ENCODE results near the gene PLA2G2E.

The PLA2G2E gene

GRCh38 chr1:19926296-19927129 is 3.1 kb upstream of the PLA2G2E start:
- no peaks in the 10 kb centered on the region for H3K36me3 ChIP-seq (ENCODE audit: control insufficient read depth, insufficient read depth, low read length)
- no peak overlapping the region for H3K4me3 ChIP-seq (ENCODE audit: low read depth, low read length)
- H3K9ac ChIP-seq (ENCODE audit: low read depth, low read length) = no peak overlapping the region
- no peaks in the 10 kb centered on the region for H3K9me3 ChIP-seq (ENCODE audit: control insufficient read depth, insufficient read depth, low read length)
- H3K27me3 ChIP-seq (ENCODE audit: control insufficient read depth, insufficient read depth, low read length) = no peaks in the 10 kb centered on the region
- no peaks in the 10 kb centered on the region for H3K4me1 ChIP-seq (ENCODE audit: control insufficient read depth, insufficient read depth, low read length)

GRCh38 chr1:19925342-19926070 is 2.1 kb upstream of the PLA2G2E start:
- no peaks in the 10 kb centered on the region for H3K27me3 ChIP-seq (ENCODE audit: control insufficient read depth, insufficient read depth, low read length)
- no peaks in the 10 kb centered on the region for H3K4me1 ChIP-seq (ENCODE audit: control insufficient read depth, insufficient read depth, low read length)
- no peaks in the 10 kb centered on the region for H3K9me3 ChIP-seq (ENCODE audit: control insufficient read depth, insufficient read depth, low read length)
- H3K36me3 ChIP-seq (ENCODE audit: control insufficient read depth, insufficient read depth, low read length) = no peaks in the 10 kb centered on the region
- no peak overlapping the region for H3K9ac ChIP-seq (ENCODE audit: low read depth, low read length)
- no peak overlapping the region for H3K4me3 ChIP-seq (ENCODE audit: low read depth, low read length)

- Histone ChIP-seq H3K4me3 (ENCODE audit: low read depth, low read length) (no peak overlapping the region), H3K9ac (ENCODE audit: low read depth, low read length) (no peak overlapping the region), H3K27me3 (ENCODE audit: control insufficient read depth, insufficient read depth, low read length) (no peaks in the 10 kb centered on the region), H3K36me3 (ENCODE audit: control insufficient read depth, insufficient read depth, low read length) (no peaks in the 10 kb centered on the region), H3K4me1 (ENCODE audit: control insufficient read depth, insufficient read depth, low read length) (no peaks in the 10 kb centered on the region), H3K9me3 (ENCODE audit: control insufficient read depth, insufficient read depth, low read length) (no peaks in the 10 kb centered on the region)
Measured at GRCh38 chr1:19923953-19924346, 533 bp upstream of the PLA2G2E start.

GRCh38 chr1:19922015-19922688 is 1.3 kb downstream of the PLA2G2E start:
- Histone ChIP-seq H3K27me3 (ENCODE audit: control insufficient read depth, insufficient read depth, low read length) (no peaks in the 10 kb centered on the region), H3K9ac (ENCODE audit: low read depth, low read length) (no peak overlapping the region), H3K9me3 (ENCODE audit: control insufficient read depth, insufficient read depth, low read length) (no peaks in the 10 kb centered on the region), H3K36me3 (ENCODE audit: control insufficient read depth, insufficient read depth, low read length) (no peaks in the 10 kb centered on the region), H3K4me3 (ENCODE audit: low read depth, low read length) (no peak overlapping the region), H3K4me1 (ENCODE audit: control insufficient read depth, insufficient read depth, low read length) (no peaks in the 10 kb centered on the region)

GRCh38 chr1:19921310-19921709 is 2.1 kb downstream of the PLA2G2E start:
- H3K9ac ChIP-seq (ENCODE audit: low read depth, low read length) = no peak overlapping the region
- no peaks in the 10 kb centered on the region for H3K4me1 ChIP-seq (ENCODE audit: control insufficient read depth, insufficient read depth, low read length)
- H3K27me3 ChIP-seq (ENCODE audit: control insufficient read depth, insufficient read depth, low read length) = no peaks in the 10 kb centered on the region
- H3K36me3 ChIP-seq (ENCODE audit: control insufficient read depth, insufficient read depth, low read length) = no peaks in the 10 kb centered on the region
- no peaks in the 10 kb centered on the region for H3K9me3 ChIP-seq (ENCODE audit: control insufficient read depth, insufficient read depth, low read length)
- no peak overlapping the region for H3K4me3 ChIP-seq (ENCODE audit: low read depth, low read length)

GRCh38 chr1:19920132-19920710 is 3.2 kb downstream of the PLA2G2E start:
- no peaks in the 10 kb centered on the region for H3K36me3 ChIP-seq (ENCODE audit: control insufficient read depth, insufficient read depth, low read length)
- H3K27me3 ChIP-seq (ENCODE audit: control insufficient read depth, insufficient read depth, low read length) = no peaks in the 10 kb centered on the region
- H3K9ac ChIP-seq (ENCODE audit: low read depth, low read length) = no peak overlapping the region
- no peak overlapping the region for H3K4me3 ChIP-seq (ENCODE audit: low read depth, low read length)
- no peaks in the 10 kb centered on the region for H3K9me3 ChIP-seq (ENCODE audit: control insufficient read depth, insufficient read depth, low read length)
- H3K4me1 ChIP-seq (ENCODE audit: control insufficient read depth, insufficient read depth, low read length) = no peaks in the 10 kb centered on the region

GRCh38 chr1:19918057-19918456 is 5.4 kb downstream of the PLA2G2E start:
- no peaks in the 10 kb centered on the region for H3K9me3 ChIP-seq (ENCODE audit: control insufficient read depth, insufficient read depth, low read length)
- H3K9ac ChIP-seq (ENCODE audit: low read depth, low read length) = no peak overlapping the region
- H3K4me1 ChIP-seq (ENCODE audit: control insufficient read depth, insufficient read depth, low read length) = no peaks in the 10 kb centered on the region
- H3K4me3 ChIP-seq (ENCODE audit: low read depth, low read length) = no peak overlapping the region
- peaks cover 3% of the 10 kb centered on the region for H3K36me3 ChIP-seq (ENCODE audit: control insufficient read depth, insufficient read depth, low read length)
- no peaks in the 10 kb centered on the region for H3K27me3 ChIP-seq (ENCODE audit: control insufficient read depth, insufficient read depth, low read length)

GRCh38 chr1:19910650-19911049 is 12.8 kb downstream of the PLA2G2E start:
- Histone ChIP-seq H3K4me3 (ENCODE audit: low read depth, low read length) (no peak overlapping the region), H3K9me3 (ENCODE audit: control insufficient read depth, insufficient read depth, low read length) (no peaks in the 10 kb centered on the region), H3K36me3 (ENCODE audit: control insufficient read depth, insufficient read depth, low read length) (peaks cover 34% of the 10 kb centered on the region), H3K4me1 (ENCODE audit: control insufficient read depth, insufficient read depth, low read length) (no peaks in the 10 kb centered on the region), H3K27me3 (ENCODE audit: control insufficient read depth, insufficient read depth, low read length) (no peaks in the 10 kb centered on the region), H3K9ac (ENCODE audit: low read depth, low read length) (no peak overlapping the region)

- peaks cover 36% of the 10 kb centered on the region for H3K36me3 ChIP-seq (ENCODE audit: control insufficient read depth, insufficient read depth, low read length)
- no peaks in the 10 kb centered on the region for H3K9me3 ChIP-seq (ENCODE audit: control insufficient read depth, insufficient read depth, low read length)
- H3K9ac ChIP-seq (ENCODE audit: low read depth, low read length) = no peak overlapping the region
Measured at GRCh38 chr1:19909971-19910370, 13.4 kb downstream of the PLA2G2E start.

GRCh38 chr1:19909392-19909791 is 14.0 kb downstream of the PLA2G2E start:
- Histone ChIP-seq H3K9me3 (ENCODE audit: control insufficient read depth, insufficient read depth, low read length) (no peaks in the 10 kb centered on the region), H3K27me3 (ENCODE audit: control insufficient read depth, insufficient read depth, low read length) (no peaks in the 10 kb centered on the region), H3K36me3 (ENCODE audit: control insufficient read depth, insufficient read depth, low read length) (peaks cover 36% of the 10 kb centered on the region), H3K4me3 (ENCODE audit: low read depth, low read length) (no peak overlapping the region), H3K9ac (ENCODE audit: low read depth, low read length) (no peak overlapping the region), H3K4me1 (ENCODE audit: control insufficient read depth, insufficient read depth, low read length) (no peaks in the 10 kb centered on the region)

More at GRCh38 chr1:19909971-19910370, 13.4 kb downstream of the PLA2G2E start:
- no peaks in the 10 kb centered on the region for H3K4me1 ChIP-seq (ENCODE audit: control insufficient read depth, insufficient read depth, low read length)
- H3K27me3 ChIP-seq (ENCODE audit: control insufficient read depth, insufficient read depth, low read length) = no peaks in the 10 kb centered on the region
- no peak overlapping the region for H3K4me3 ChIP-seq (ENCODE audit: low read depth, low read length)

GRCh38 chr1:19907456-19907855 is 16.0 kb downstream of the PLA2G2E start:
- Histone ChIP-seq H3K9ac (ENCODE audit: low read depth, low read length) (no peak overlapping the region), H3K9me3 (ENCODE audit: control insufficient read depth, insufficient read depth, low read length) (no peaks in the 10 kb centered on the region), H3K36me3 (ENCODE audit: control insufficient read depth, insufficient read depth, low read length) (peaks cover 28% of the 10 kb centered on the region), H3K4me1 (ENCODE audit: control insufficient read depth, insufficient read depth, low read length) (no peaks in the 10 kb centered on the region), H3K27me3 (ENCODE audit: control insufficient read depth, insufficient read depth, low read length) (no peaks in the 10 kb centered on the region), H3K4me3 (ENCODE audit: low read depth, low read length) (no peak overlapping the region)
